Lower leg skin (tissue), 4 donors: ENCODE data around the gene POLR2H. TPM values are rescaled to one million over a fixed set of nuclear protein-coding genes. Genes with fewer than 3 reads are reported as not detected.
A peak's percentile ranks its signal among the peaks of the same experiment; 100 is the strongest.

ENCODE experiments used
- DNase-seq, 2 donors: peaks; one replicate each; pipeline ENCODE4 v3.0.0-alpha.2; 2019; ENCODE audit warnings: low spot score in 2 of 2
- H3K4me3 ChIP-seq: fragments of 200-600 bp; sonication (generic); 2 replicates; pipeline ENCODE4 v1.5.1; 2017; ENCODE audit warnings: mild to moderate bottlenecking, low read depth; ENCODE audit not compliant: poor library complexity, severe bottlenecking
- CTCF ChIP-seq, 3 donors: fragments of 450-650 bp; IDR thresholded peaks; one replicate each; pipeline ENCODE4 v1.5.1; 2016; ENCODE audit warnings: antibody characterized with exemption in 3 of 3, mild to moderate bottlenecking in 3 of 3, moderate library complexity in 2 of 3
- POLR2A ChIP-seq, 2 donors: fragments of 450-650 bp; IDR thresholded peaks; one replicate each; pipeline ENCODE4 v1.6.1; 2016 to 2017; ENCODE audit warnings: antibody characterized with exemption in 2 of 2, mild to moderate bottlenecking in 1 of 2, moderate library complexity in 1 of 2
- WGBS, 2 donors: methylation state at CpG; one replicate each; pipeline ENCODE4 v1.1.5; 2018; 5-methylcytosine and 5-hydroxymethylcytosine counted together
- intact Hi-C: fragments of 100-400 bp; cut with DNase I; formaldehyde crosslinking; loops from one replicate; pipeline ENCODE4 v1.15.0; 2023; ENCODE audit warnings: low total_unique reads
- total RNA-seq, 4 donors: library from RNA; depleted of rRNA; stranded (reverse); fragments of >200 nt; gene quantifications; one replicate each; pipeline ENCODE4 v1.1.0, GENCODE V29; 2016

Gene POLR2H
- 10 to 100 TPM; 54.7 to 95.9 (median 66.8) TPM for total RNA-seq

- TF ChIP-seq CTCF (IDR thresholded peaks at IDR 0.05) (no peak), POLR2A (IDR thresholded peaks at IDR 0.05) (no peak)
- intact Hi-C loops, result loop anchor here (5.0 kb wide), 1 partner anchor 106 kb away; no protein-coding TSS in a partner anchor
- WGBS, 2 donors, result 1% methylated on average over 27 of the region's 56 CpGs; no CpG with 5 or more reads in 1 of the 2 donors
- H3K4me3 ChIP-seq, result peak within 1 kb of the TSS; percentile 69
- DNase-seq, result peak in 1 of 2 donors; percentile 91
Observed at GRCh38 chr3:184361532-184361931, at the start of gene POLR2H, which contains the start of gene CLCN2. Gene POLR2H (plus strand): TSS chr3:184361710. CDS start chr3:184363493, 1,783 bp downstream. Gene CLCN2 (minus strand): TSS chr3:184361605. CDS start chr3:184361479, 126 bp downstream.

GRCh38 chr3:184314363-184314699 lies 47.2 kb upstream of the POLR2H start, which contains the start of gene EIF4G1:
Gene EIF4G1 (plus strand): TSS chr3:184314606. CDS start chr3:184315797, 1,191 bp downstream.
- 0 to 1% methylated on average over 28 to 38 of the region's 40 CpGs for WGBS, 2 donors
- intact Hi-C loops, result no loop called here
- peak within 1 kb of the TSS; percentile 57 for H3K4me3 ChIP-seq
- TF ChIP-seq CTCF (IDR thresholded peaks at IDR 0.05) (no peak), POLR2A (IDR thresholded peaks at IDR 0.05) (no peak)
- peak; percentile 92 to 99 for DNase-seq

GRCh38 chr3:184314700-184315542 lies 46.6 kb upstream of the POLR2H start:
- 0 to 1% methylated on average over 33 to 56 of the region's 89 CpGs for WGBS, 2 donors
- intact Hi-C loops, result no loop called here
- DNase-seq, result peak; percentile 72 to 97
- no peak for TF ChIP-seq CTCF (IDR thresholded peaks at IDR 0.05)
- TF ChIP-seq POLR2A (IDR thresholded peaks at IDR 0.05), result peak in 1 of 2 donors; percentile 54
- H3K4me3 ChIP-seq, result peak overlapping the region; percentile 57

GRCh38 chr3:184315543-184315867 lies 46.0 kb upstream of the POLR2H start:
- intact Hi-C loops, result no loop called here
- DNase-seq, result no peak
- 5 to 10% methylated on average over 6 of the region's 6 CpGs for WGBS, 2 donors

GRCh38 chr3:184315871-184316661 lies 45.4 kb upstream of the POLR2H start:
- WGBS, 2 donors, result 19 to 22% methylated on average over 15 to 16 of the region's 16 CpGs
- intact Hi-C loops, result no loop called here
- no peak for DNase-seq
- TF ChIP-seq CTCF (IDR thresholded peaks at IDR 0.05) (no peak), POLR2A (IDR thresholded peaks at IDR 0.05) (no peak)
- peak overlapping the region; percentile 57 for H3K4me3 ChIP-seq

More at GRCh38 chr3:184315543-184315867, 46.0 kb upstream of the POLR2H start:
- H3K4me3 ChIP-seq, result peak overlapping the region; percentile 57
- no peak for TF ChIP-seq POLR2A (IDR thresholded peaks at IDR 0.05)
- TF ChIP-seq CTCF (IDR thresholded peaks at IDR 0.05), result no peak
